Kidney epithelial cell (primary cell): ENCODE data around the gene VAT1L. TPM values are rescaled to one million over a fixed set of nuclear protein-coding genes. Genes with fewer than 3 reads are reported as not detected.

ENCODE experiments used
- DNase-seq: peaks from one replicate; pipeline ENCODE4 v3.0.0-alpha.2; 2010; ENCODE audit warnings: low read depth
- H3K27me3 ChIP-seq: 2 replicates; pipeline ENCODE4 v1.6.0; 2011; ENCODE audit warnings: low read length; ENCODE audit not compliant: control insufficient read depth, insufficient read depth
- H3K36me3 ChIP-seq: 2 replicates; pipeline ENCODE4 v1.5.1; 2011; ENCODE audit warnings: low read length; ENCODE audit not compliant: control insufficient read depth, insufficient read depth
- H3K4me3 ChIP-seq: 2 replicates; pipeline ENCODE4 v1.5.1; 2011; ENCODE audit warnings: low read depth, mild to moderate bottlenecking, control low read depth, low read length
- total RNA-seq: library from RNA; depleted of rRNA; stranded (reverse); fragments of >200 nt; gene quantifications from 2 replicates; pipeline ENCODE4 v1.2.3, GENCODE V29; 2015
- TF ChIP-seq, protein P1 (sequence below): IDR thresholded peaks from 2 replicates; pipeline ENCODE4 v1.5.1; 2011; ENCODE audit warnings: mild to moderate bottlenecking, moderate library complexity, low read length, control low read depth, inconsistent platforms; ENCODE audit not compliant: insufficient read depth, poor library complexity, severe bottlenecking

Gene VAT1L
- total RNA-seq, 1 donor from 2014 or later: 0.29 TPM

DNA sequence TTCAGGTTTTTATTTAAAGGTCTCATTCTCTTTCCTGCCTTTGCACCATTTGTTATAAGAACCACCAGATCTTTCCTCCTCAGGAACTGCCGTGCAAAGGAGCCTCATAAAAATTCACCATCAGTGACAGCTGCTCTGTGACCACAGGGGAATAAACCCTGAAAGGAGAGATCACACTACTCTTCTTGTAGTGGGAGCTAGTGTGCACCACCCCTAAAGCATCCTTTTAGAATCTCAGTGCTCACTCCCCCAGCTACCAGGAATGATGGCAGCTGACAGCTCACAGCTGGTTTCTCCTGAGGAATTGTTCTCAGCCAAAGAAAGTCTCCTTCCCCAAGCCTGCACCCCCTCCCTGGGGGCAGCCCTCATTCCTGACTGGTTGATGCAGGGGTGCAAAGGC lies 18.7 kb downstream of the VAT1L start:
- TF ChIP-seq, protein P1, sequence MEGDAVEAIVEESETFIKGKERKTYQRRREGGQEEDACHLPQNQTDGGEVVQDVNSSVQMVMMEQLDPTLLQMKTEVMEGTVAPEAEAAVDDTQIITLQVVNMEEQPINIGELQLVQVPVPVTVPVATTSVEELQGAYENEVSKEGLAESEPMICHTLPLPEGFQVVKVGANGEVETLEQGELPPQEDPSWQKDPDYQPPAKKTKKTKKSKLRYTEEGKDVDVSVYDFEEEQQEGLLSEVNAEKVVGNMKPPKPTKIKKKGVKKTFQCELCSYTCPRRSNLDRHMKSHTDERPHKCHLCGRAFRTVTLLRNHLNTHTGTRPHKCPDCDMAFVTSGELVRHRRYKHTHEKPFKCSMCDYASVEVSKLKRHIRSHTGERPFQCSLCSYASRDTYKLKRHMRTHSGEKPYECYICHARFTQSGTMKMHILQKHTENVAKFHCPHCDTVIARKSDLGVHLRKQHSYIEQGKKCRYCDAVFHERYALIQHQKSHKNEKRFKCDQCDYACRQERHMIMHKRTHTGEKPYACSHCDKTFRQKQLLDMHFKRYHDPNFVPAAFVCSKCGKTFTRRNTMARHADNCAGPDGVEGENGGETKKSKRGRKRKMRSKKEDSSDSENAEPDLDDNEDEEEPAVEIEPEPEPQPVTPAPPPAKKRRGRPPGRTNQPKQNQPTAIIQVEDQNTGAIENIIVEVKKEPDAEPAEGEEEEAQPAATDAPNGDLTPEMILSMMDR: no peak
- no peaks in the 10 kb centered on the region for H3K27me3 ChIP-seq
- H3K4me3 ChIP-seq: no peak overlapping the region
- H3K36me3 ChIP-seq: no peaks in the 10 kb centered on the region
- DNase-seq: no peak

DNA sequence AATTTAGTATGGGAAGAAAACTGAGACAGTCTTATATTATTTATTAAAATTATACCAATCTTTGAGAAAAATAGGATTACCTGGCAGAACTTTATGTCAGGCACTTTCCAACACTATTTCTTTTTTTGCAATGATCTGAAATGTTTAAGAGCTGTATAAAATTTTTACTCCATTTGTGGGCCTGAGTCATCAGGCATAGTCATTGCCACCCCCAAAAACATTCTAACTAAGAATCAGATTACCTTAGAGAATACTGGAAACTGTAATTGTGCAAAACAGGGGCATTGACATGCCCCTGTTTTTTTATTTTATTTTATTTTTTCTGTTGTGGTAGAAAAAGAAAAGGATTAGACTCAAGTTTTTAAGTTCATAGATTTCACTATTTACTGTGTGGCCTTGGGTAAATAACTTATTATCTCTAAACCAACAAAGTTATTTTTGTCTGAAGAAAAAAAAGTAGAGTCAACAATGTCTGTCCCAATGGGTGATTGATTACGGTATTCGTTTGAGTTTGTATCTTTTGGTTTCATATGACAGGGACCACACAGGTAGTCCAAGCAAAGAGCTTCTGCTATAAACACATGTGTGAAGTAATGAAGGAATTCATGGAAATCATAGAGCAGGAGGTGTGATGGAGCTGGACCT lies 24.6 kb downstream of the VAT1L start:
- Histone ChIP-seq H3K4me3 (no peak overlapping the region), H3K36me3 (no peaks in the 10 kb centered on the region), H3K27me3 (no peaks in the 10 kb centered on the region)
- DNase-seq: no peak
- TF ChIP-seq, protein P1: no peak

DNA sequence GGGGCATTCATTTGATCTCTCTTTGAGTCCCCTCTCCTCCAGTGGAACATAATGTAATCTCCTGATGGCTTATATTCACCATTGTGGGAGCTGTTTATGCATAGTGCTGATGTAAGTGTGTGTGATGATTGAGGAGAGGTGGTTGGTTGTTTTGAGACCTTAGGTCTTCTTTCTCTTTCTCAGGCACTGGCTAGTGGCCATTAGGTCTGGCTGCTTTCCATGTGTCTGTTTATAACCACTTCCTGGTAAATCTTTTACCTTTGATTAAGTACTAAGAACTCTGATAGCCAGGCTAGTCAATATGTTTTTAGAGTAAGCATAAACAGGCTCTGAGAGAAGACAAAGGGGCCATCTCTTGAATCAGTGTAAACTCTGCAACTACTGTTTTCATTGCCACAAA lies 27.9 kb downstream of the VAT1L start:
- H3K4me3 ChIP-seq: no peak overlapping the region
- TF ChIP-seq, protein P1: no peak
- H3K36me3 ChIP-seq: no peaks in the 10 kb centered on the region
- H3K27me3 ChIP-seq: no peaks in the 10 kb centered on the region
- DNase-seq: no peak

DNA sequence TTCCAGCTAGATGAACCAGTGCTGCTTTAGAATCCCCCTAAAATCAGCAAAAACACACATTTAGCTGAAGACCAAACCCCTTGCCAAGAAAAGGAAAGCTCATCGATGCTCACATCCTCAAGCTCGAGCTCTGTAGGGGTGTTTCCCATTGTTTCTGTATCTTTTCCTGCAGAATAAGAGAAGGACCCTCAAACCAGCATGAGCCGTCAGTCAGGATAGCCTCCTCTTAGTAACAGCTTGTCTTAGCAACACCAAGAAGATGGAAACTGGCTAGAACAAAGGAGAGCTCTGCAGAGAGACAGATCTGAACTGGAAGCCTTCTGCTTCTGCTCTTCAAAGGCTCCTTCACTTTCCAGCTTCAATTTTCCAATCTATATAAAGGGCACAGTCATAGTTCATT lies 32.0 kb downstream of the VAT1L start:
- DNase-seq: no peak
- no peaks in the 10 kb centered on the region for H3K27me3 ChIP-seq
- H3K36me3 ChIP-seq: no peaks in the 10 kb centered on the region
- H3K4me3 ChIP-seq: no peak overlapping the region
- TF ChIP-seq, protein P1: no peak

DNA sequence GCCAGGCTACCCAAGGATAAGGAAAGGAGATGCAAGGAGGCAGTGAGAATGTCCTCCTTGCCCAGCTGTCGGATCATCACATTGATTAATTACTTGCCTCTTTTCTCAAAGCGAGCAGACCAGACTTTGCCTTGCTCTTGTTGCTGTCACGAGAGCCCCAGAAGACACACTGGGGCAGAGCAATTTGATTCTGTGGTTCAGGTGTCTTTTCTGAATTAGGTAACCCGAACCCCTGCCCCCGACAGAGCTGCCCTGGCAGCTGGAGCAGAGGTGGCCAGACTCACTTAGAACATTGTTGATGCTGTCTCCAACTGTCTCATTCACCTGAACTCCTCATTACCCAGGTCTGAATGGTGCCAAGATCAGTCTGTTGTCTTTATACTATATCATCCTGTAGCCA lies 34.3 kb downstream of the VAT1L start:
- no peak overlapping the region for H3K4me3 ChIP-seq
- no peak for DNase-seq
- no peaks in the 10 kb centered on the region for H3K27me3 ChIP-seq
- TF ChIP-seq, protein P1: no peak
- H3K36me3 ChIP-seq: no peaks in the 10 kb centered on the region

GRCh38 chr16:77823067-77823466 lies 34.7 kb downstream of the VAT1L start:
- Histone ChIP-seq H3K27me3 (no peaks in the 10 kb centered on the region), H3K36me3 (no peaks in the 10 kb centered on the region), H3K4me3 (no peak overlapping the region)
- TF ChIP-seq, protein P1: no peak
- DNase-seq: no peak
